Fibroblast of the aortic adventitia (primary cell): ENCODE results near the gene FGGY. TPM values are rescaled to one million over a fixed set of nuclear protein-coding genes. Genes with fewer than 3 reads are reported as not detected.
A peak's percentile ranks its signal among the peaks of the same experiment; 100 is the strongest.

Experiments used
- DNase-seq: peaks from one replicate; pipeline ENCODE4 v3.0.0-alpha.2; 2010; ENCODE audit warnings: low read depth
- H3K4me3 ChIP-seq: 2 replicates; pipeline ENCODE4 v1.5.1; 2011; ENCODE audit warnings: low read depth, mild to moderate bottlenecking, control low read depth, low read length, moderate library complexity
- total RNA-seq: library from RNA; depleted of rRNA; stranded (reverse); fragments of >200 nt; gene quantifications from 2 replicates; pipeline ENCODE4 v1.2.3, GENCODE V29; 2012; ENCODE audit warnings: low replicate concordance
- TF ChIP-seq, protein P1 (sequence below): IDR thresholded peaks from 2 replicates; pipeline ENCODE4 v1.5.1; 2011; ENCODE audit warnings: mild to moderate bottlenecking, low read length, control low read depth, inconsistent platforms; ENCODE audit not compliant: insufficient read depth

FGGY gene
- total RNA-seq, 1 donor, result 17.5 TPM

DNA sequence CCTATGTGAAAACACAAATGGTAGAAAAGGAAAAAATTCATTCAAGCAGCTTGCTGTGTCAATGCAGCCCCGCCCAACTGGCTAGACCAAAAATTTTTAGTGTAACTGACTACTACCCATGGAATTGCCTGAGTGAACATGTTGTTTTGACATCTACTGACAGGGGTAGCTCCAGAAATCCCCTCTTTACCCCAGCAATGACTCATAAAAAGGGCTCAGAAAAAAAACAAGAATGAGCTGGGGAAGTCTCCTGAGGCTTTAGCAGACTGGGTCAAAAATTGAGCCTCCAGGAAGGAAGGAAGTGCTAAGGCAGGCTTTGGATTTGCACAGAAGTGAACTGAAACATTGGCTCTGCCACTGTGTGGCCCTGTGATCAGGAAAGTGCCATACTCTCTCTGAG is 24.4 kb upstream of the FGGY start:
- TF ChIP-seq, protein P1, sequence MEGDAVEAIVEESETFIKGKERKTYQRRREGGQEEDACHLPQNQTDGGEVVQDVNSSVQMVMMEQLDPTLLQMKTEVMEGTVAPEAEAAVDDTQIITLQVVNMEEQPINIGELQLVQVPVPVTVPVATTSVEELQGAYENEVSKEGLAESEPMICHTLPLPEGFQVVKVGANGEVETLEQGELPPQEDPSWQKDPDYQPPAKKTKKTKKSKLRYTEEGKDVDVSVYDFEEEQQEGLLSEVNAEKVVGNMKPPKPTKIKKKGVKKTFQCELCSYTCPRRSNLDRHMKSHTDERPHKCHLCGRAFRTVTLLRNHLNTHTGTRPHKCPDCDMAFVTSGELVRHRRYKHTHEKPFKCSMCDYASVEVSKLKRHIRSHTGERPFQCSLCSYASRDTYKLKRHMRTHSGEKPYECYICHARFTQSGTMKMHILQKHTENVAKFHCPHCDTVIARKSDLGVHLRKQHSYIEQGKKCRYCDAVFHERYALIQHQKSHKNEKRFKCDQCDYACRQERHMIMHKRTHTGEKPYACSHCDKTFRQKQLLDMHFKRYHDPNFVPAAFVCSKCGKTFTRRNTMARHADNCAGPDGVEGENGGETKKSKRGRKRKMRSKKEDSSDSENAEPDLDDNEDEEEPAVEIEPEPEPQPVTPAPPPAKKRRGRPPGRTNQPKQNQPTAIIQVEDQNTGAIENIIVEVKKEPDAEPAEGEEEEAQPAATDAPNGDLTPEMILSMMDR, result no peak
- peak; percentile 69 for DNase-seq
- no peak overlapping the region for H3K4me3 ChIP-seq

DNA sequence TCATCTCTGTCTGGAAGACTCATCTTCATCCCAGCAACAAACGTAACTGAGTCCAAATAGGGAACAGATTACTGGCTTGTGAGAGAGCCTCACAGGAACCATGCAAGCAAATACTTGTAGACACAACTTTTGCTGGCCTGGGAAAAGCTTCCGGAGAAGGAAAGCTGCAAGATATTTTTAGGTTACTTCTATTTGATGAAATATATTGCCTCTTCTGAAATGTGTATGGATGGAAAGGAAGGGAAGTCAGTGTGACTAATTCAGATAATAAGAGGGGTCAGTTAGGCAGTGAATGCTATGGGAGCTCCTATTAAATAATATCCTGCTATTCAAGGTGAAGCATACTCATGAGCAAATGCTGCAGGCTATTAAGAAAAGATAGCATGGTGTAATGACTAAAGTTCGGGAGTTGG is 20.4 kb upstream of the FGGY start:
- H3K4me3 ChIP-seq, result no peak overlapping the region
- no peak for DNase-seq
- TF ChIP-seq, protein P1, result no peak

DNA sequence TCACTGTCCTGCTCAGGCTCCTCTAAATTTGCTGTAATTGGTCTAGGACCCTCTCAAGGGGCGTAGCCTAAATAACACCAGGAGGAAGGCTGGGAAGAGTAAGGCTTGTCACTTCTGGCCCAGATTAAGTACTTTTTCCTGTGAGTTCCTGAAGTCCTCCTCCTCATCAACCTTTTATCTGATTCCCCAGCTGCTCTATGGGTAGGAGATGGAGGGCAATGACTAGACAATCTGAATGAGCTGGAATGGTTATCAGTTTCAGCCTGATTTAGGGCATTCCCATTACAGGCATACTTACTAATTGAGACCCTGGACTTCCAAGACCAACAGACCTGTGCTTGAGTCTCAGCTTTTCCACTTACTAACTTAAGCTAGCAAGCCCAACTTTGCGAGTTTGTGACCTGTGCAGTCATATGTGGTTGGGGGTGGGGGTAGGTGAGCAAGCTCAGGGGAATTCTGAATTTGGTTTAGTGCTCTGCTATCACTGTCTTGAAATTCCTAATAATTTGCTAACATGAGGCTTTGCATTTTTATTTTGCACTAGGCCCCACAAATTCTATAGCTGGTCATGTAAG is 18.0 kb upstream of the FGGY start:
- DNase-seq, result no peak
- TF ChIP-seq, protein P1, result no peak
- H3K4me3 ChIP-seq, result no peak overlapping the region

DNA sequence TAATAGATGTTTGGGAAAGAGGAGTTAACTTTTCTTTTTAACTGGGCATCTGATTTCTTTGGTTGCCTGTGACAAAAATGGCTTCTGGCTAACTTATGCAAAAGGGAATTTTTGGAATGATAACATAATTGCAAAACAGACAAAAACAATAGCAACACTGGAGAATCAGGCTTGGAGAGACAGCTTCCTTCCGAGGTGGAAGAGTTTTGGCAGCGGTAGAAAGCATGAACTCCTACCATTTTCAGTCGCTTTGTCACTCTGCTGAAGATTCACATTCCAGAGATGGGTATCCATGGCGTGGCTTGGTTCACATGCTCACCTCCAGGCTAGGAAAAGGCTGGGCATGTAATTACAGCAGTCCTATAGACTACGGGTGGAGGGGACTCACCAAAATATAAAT is 17.2 kb upstream of the FGGY start:
- H3K4me3 ChIP-seq, result no peak overlapping the region
- DNase-seq, result no peak
- TF ChIP-seq, protein P1, result no peak

DNA sequence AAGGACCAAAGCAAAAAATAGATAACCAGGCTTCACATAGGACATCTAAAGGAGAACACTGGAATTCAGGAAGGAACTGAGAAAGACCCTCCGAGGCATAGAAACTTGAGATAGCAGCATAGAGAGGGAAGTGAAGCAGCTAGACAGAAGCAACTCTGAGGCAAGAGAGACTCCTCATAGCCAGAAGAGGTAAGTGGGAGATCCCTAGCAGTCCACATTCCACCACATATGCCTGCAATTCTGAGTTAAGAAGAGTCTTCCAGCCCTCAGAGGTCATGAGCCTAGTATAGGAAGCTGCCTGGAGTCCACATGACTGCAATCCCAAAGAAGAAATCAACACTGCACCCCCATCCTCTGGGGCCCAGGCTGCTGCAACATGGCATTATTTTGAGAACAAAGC is 13.9 kb upstream of the FGGY start:
- H3K4me3 ChIP-seq, result no peak overlapping the region
- TF ChIP-seq, protein P1, result no peak
- no peak for DNase-seq

DNA sequence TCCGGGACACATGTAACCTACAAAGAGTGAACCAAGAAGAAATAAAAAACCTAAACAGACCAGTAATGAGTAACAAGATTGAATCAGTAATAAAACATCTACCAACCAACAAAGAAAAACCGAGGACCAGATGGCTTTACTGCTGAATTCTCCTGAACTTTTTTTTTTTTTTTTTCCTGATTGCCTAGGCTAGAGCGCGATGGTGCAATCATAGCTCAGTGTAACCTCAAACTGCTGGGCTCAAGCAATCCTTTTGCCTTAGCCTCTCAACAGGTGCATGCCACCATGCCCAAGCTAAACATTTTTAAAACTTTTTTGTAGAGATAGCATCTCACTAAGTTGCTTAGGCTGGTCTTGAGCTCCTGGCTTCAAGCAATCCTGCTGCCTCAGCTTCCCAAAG is 11.2 kb upstream of the FGGY start:
- no peak for DNase-seq
- no peak overlapping the region for H3K4me3 ChIP-seq
- TF ChIP-seq, protein P1, result no peak

DNA sequence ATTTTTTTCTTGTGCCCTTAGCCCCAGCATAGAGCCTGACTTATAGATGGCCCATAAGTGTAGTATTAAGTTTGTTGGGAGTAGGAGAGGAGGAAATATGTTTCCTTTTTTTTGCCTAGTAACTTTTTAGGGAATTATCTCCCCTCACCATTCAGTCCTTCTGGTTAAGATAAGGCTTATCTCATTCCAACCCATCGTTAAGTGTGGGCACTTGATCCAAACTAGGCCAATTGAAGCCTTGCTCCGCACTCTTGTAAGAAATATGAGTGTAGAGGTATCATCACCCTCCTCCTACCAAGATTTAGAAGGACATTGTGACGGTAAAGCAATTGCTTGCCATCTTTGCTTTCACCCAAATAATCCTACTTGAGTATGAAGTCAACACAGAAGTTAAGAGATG is 8.8 kb upstream of the FGGY start:
- H3K4me3 ChIP-seq, result no peak overlapping the region
- DNase-seq, result no peak
- TF ChIP-seq, protein P1, result no peak
